MCF 10A (cell line): ENCODE results near the gene AQP12A. TPM values are rescaled to one million over a fixed set of nuclear protein-coding genes. Genes with fewer than 3 reads are reported as not detected.

ENCODE experiments used
- BruUV-seq: library from RNA; stranded (reverse); fragments of 400-500 nt; replicated peaks from 2 replicates; lab custom pipeline; 2021; lab: Mats Ljungman, UMichigan
- CTCF ChIA-PET: fragments of 300-600 bp; sonication (Branson Sonifier 250); formaldehyde crosslinking; extraction: SDS; loops from one replicate; lab custom pipeline; 2021; ENCODE audit warnings: antibody characterized with exemption, inconsistent platforms; lab: Yijun Ruan, JAX
- POLR2A ChIA-PET: fragments of 300-600, 350-650 bp; sonication (Branson Sonifier 250); formaldehyde crosslinking; extraction: SDS; loops from one replicate; lab custom pipeline; 2020; ENCODE audit warnings: antibody characterized with exemption, inconsistent platforms; lab: Yijun Ruan, JAX
- DNase-seq: peaks from one replicate; pipeline ENCODE4 v3.0.0-alpha.2; 2018; ENCODE audit not compliant: unreplicated experiment
- H3K27ac Mint-ChIP-seq: one replicate; pipeline ENCODE4 v1.8.0; 2022; ENCODE audit warnings: mild to moderate bottlenecking, low read depth, mixed read lengths; ENCODE audit not compliant: unreplicated experiment
- H3K27me3 Mint-ChIP-seq: one replicate; pipeline ENCODE4 v1.8.0; 2022; ENCODE audit warnings: mixed read lengths; ENCODE audit not compliant: insufficient read depth, unreplicated experiment
- H3K36me3 Mint-ChIP-seq: one replicate; pipeline ENCODE4 v1.8.0; 2022; ENCODE audit warnings: mild to moderate bottlenecking, moderate library complexity, mixed read lengths; ENCODE audit not compliant: insufficient read depth, unreplicated experiment
- H3K4me1 Mint-ChIP-seq: one replicate; pipeline ENCODE4 v1.8.0; 2022; ENCODE audit warnings: mixed read lengths; ENCODE audit not compliant: insufficient read depth, unreplicated experiment
- H3K4me3 Mint-ChIP-seq: one replicate; pipeline ENCODE4 v1.8.0; 2022; ENCODE audit warnings: mild to moderate bottlenecking, moderate library complexity, mixed read lengths; ENCODE audit not compliant: unreplicated experiment
- H3K9me3 Mint-ChIP-seq: one replicate; pipeline ENCODE4 v1.8.0; 2022; ENCODE audit warnings: mixed read lengths; ENCODE audit not compliant: unreplicated experiment
- CTCF ChIP-seq: fragments of 200-600 bp; IDR thresholded peaks from one replicate; pipeline ENCODE4 v1.8.0; 2022; ENCODE audit warnings: antibody characterized with exemption, mild to moderate bottlenecking; ENCODE audit not compliant: unreplicated experiment
- intact Hi-C: fragments of 100-400 bp; cut with micrococcal nuclease; formaldehyde crosslinking; loops from 2 replicates; pipeline ENCODE4 v1.14.1; 2022
- total RNA-seq: library from RNA; stranded (reverse); gene quantifications from 2 replicates; pipeline ENCODE4 v1.2.3, GENCODE V29; 2022

The AQP12A gene
- total RNA-seq, 1 experiment from 2014 or later: not detected

DNA sequence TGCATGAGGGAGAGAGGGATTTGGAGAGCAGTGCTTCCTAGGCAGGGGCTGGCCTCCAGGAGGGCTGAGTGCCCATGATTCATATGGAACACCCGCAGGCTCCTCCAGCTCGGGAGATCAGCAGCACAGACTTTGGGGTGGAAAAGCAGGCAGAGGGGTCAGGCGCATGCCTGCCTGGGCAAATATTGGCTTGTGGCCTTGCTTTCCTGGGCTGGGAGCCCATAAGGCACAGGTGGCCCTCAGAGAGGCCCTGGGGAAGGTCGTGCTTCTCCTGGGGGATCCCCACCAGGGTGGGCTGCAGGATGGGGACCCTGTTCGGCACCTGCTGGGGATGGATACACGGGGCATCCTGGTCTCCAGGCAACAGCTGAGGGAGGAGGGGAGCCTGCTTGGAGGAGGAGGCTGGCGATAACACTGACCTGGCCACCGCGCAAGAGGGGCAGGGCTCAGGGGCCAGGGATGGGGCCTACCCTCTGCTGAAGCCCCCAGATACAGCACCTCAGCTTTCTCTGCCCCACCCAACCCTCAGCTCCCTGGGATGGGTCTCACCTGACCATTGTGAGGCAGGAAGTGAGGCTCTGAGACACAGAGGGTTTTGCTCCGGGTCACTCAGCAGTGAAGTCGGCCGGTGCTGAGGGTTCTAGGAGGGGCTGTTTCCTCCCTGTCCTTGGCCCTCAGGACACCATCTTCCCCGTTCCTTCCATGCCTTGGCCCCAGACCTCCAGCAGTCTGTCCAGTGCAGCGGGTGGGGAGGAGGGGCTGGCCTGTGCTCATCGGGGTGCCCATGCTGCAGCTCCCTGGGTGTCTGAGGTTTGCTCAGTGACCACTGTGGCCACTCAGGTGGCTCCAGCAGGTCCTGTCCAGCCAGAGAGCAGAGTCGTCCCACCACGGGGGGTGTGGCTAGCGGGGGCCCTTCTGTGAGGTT is 12.0 kb downstream of the AQP12A start:
- intact Hi-C loops: no loop called here
- Mint-ChIP-seq H3K9me3 (no peaks in the 10 kb centered on the region), H3K4me3 (no peak overlapping the region), H3K27me3 (peaks cover 62% of the 10 kb centered on the region), H3K27ac (no peak overlapping the region), H3K36me3 (no peaks in the 10 kb centered on the region), H3K4me1 (no peaks in the 10 kb centered on the region)
- CTCF ChIA-PET: interaction anchor here (0.6 kb wide), 1 partner anchor 406 kb away, joined by 3 read pairs; no protein-coding TSS in a partner anchor
- no TSS peak for BruUV-seq
- TF ChIP-seq CTCF: no peak
- POLR2A ChIA-PET: interaction anchor here (0.6 kb wide), 1 partner anchor 1271 kb away, joined by 3 read pairs; no protein-coding TSS in a partner anchor
- no peak for DNase-seq

DNA sequence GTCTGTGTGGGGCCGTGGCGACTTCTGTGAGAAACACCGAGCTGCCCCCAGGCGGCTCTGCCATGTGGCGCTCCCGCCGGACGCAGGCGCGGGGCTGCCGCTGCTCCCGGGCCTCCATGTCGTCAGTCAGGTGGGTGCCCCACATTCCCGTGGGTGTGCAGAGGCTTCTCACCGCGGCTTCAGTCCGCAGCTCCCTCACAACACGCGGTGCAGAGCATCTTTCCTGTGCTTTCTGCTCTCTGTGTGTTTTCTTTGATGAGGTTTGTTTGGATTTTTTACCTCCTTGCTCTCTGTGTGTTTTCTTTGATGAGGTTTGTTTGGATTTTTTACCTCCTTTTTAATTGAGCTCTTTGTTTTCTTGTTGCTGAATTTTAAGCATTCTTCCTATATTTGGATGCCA is 13.0 kb downstream of the AQP12A start:
- Mint-ChIP-seq H3K4me1 (no peaks in the 10 kb centered on the region), H3K27me3 (peaks cover 72% of the 10 kb centered on the region), H3K9me3 (no peaks in the 10 kb centered on the region), H3K4me3 (no peak overlapping the region), H3K27ac (no peak overlapping the region), H3K36me3 (no peaks in the 10 kb centered on the region)
- ChIA-PET POLR2A (no interaction called here), CTCF (no interaction called here)
- no TSS peak for BruUV-seq
- intact Hi-C loops: no loop called here
- no peak for TF ChIP-seq CTCF
- no peak for DNase-seq

- POLR2A ChIA-PET: no interaction called here
- Mint-ChIP-seq H3K4me1 (no peaks in the 10 kb centered on the region), H3K36me3 (no peaks in the 10 kb centered on the region), H3K4me3 (no peak overlapping the region), H3K27me3 (peaks cover 77% of the 10 kb centered on the region), H3K9me3 (no peaks in the 10 kb centered on the region), H3K27ac (no peak overlapping the region)
- intact Hi-C loops: no loop called here
- CTCF ChIA-PET: no interaction called here
- DNase-seq: no peak
- no TSS peak for BruUV-seq
- no peak for TF ChIP-seq CTCF
Measured at GRCh38 chr2:240705204-240705791, 13.6 kb downstream of the AQP12A start.
